ENCODE data around the gene CYB5R2.

DNA sequence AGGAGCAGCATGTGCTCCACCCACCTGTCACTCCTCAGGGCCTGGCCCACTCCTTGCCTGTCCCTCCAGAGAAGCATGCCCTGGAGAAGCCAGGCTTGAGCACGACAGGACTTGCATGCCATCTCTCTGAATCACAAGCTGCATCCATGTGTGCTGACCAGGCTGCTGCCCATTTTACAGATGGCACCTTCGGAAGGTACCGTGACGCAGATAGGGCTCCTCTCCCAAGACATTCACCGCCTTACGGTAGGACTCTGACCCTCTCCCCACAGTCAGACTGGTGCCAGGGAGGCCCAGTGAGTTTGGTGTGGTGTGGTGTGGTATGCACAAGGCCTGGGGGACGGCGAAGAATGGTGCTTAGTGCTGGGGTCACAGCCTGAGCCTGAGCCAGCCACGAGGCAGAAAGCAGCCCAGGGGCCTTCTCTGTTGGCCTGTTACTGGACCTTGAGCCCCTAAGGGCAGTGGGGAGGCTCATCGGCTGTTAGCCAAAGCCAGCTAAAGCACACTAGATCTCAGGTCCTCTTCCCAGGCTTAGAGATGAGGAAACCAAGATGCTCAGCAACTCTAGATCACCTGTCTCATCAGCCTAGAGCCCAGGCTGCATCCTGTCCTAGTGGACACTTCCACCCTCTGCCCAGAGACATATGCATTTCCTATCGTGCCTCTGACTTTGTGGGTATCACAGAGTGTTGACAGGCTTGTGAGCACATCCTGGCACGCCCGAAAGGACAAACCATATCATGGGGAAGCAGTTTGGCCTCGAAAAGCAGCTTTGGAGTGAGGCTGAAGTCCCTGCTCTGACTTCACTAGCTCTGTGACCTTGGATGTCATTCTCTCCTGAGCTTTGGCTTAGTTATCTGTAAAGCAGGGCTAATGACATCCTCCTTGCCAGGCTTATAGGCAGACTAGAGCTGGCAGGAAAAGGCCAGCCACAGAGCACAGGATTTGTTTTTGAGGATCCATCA lies 17.8 kb downstream of the CYB5R2 start:
- no peak for TF ChIP-seq POLR2A (IDR thresholded peaks at IDR 0.05)
- TF ChIP-seq, protein P1, sequence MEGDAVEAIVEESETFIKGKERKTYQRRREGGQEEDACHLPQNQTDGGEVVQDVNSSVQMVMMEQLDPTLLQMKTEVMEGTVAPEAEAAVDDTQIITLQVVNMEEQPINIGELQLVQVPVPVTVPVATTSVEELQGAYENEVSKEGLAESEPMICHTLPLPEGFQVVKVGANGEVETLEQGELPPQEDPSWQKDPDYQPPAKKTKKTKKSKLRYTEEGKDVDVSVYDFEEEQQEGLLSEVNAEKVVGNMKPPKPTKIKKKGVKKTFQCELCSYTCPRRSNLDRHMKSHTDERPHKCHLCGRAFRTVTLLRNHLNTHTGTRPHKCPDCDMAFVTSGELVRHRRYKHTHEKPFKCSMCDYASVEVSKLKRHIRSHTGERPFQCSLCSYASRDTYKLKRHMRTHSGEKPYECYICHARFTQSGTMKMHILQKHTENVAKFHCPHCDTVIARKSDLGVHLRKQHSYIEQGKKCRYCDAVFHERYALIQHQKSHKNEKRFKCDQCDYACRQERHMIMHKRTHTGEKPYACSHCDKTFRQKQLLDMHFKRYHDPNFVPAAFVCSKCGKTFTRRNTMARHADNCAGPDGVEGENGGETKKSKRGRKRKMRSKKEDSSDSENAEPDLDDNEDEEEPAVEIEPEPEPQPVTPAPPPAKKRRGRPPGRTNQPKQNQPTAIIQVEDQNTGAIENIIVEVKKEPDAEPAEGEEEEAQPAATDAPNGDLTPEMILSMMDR (IDR thresholded peaks at IDR 0.05): no peak

All from body of pancreas (tissue), 4 donors.